H1 (cell line): ENCODE measurements around the gene SMIM24. TPM values are rescaled to one million over a fixed set of nuclear protein-coding genes. Genes with fewer than 3 reads are reported as not detected.

ENCODE experiments used
- ASH2L ChIP-seq: fragments of 200-600, 300-600 bp; sonication (generic); IDR thresholded peaks from one replicate; pipeline ENCODE4 v1.7.1; 2017; ENCODE audit warnings: low read length
- EGR1 ChIP-seq: IDR thresholded peaks from 2 replicates; pipeline ENCODE4 v1.6.1; 2011; ENCODE audit warnings: low read depth, low read length, borderline replicate concordance
- HDAC2 ChIP-seq, 2 experiments: fragments of 300-600 bp in 1 of 2; sonication (generic) in 1 of 2; IDR thresholded peaks; 2 replicates each; pipeline ENCODE4 v1.6.1; 2011 to 2012; ENCODE audit warnings: low read depth in 2 of 2, low read length in 2 of 2, mild to moderate bottlenecking in 2 of 2, moderate library complexity in 2 of 2, borderline replicate concordance in 1 of 2, inconsistent platforms in 1 of 2
- HDAC6 ChIP-seq: IDR thresholded peaks from one replicate; pipeline ENCODE4 v1.7.1; 2012; ENCODE audit warnings: low read depth, mild to moderate bottlenecking, inconsistent platforms, low read length, moderate library complexity
- JUN ChIP-seq: IDR thresholded peaks from 2 replicates; pipeline ENCODE4 v1.6.1; 2011; ENCODE audit warnings: low read depth, mild to moderate bottlenecking, improper control_type of control experiment, low read length
- JUND ChIP-seq: IDR thresholded peaks from 2 replicates; pipeline ENCODE4 v1.6.1; 2011; ENCODE audit warnings: mild to moderate bottlenecking, improper control_type of control experiment, low read length
- KDM4A ChIP-seq: IDR thresholded peaks from one replicate; pipeline ENCODE4 v1.7.1; 2012; ENCODE audit warnings: low read depth, mild to moderate bottlenecking, moderate library complexity, low read length, inconsistent platforms; ENCODE audit not compliant: severe bottlenecking
- POLR2AphosphoS5 ChIP-seq: IDR thresholded peaks from 2 replicates; pipeline ENCODE4 v1.6.1; 2011; ENCODE audit warnings: low read depth, low read length
- SAP30 ChIP-seq: fragments of 300-600 bp; sonication (generic); IDR thresholded peaks from 2 replicates; pipeline ENCODE4 v1.7.1; 2012; ENCODE audit warnings: low read length, moderate library complexity, mild to moderate bottlenecking, inconsistent platforms; ENCODE audit not compliant: insufficient read depth, insufficient replicate concordance
- SRF ChIP-seq: IDR thresholded peaks from 2 replicates; pipeline ENCODE4 v1.6.1; 2011; ENCODE audit warnings: mild to moderate bottlenecking, low read depth, low read length, moderate library complexity
- TEAD4 ChIP-seq: IDR thresholded peaks from 2 replicates; pipeline ENCODE4 v1.6.1; 2012; ENCODE audit warnings: low read depth, low read length, inconsistent platforms, mixed read lengths
- polyA plus RNA-seq, 7 experiments: library from polyadenylated mRNA; depleted of rRNA in 3 of 7; stranded (reverse) in 5 of 7; unstranded in 2 of 7; fragments of >200 nt in 5 of 7; fragments of 200-250 nt in 2 of 7; gene quantifications; 1 replicate in 5 of 7; 2 replicates in 1 of 7; 4 replicates in 1 of 7; pipeline versions ENCODE4 v1.2.1 to v1.2.3, GENCODE V29; 2011 to 2013; ENCODE audit warnings: missing spikeins in 2 of 7, mixed read lengths in 2 of 7
- total RNA-seq: library from RNA; stranded (reverse); fragmentation: NEBNext Ultra II Directional; extraction: Animal tissue kit (Norgen Biotek cat#: 25700); gene quantifications from 2 replicates; pipeline ENCODE4 v1.2.1, GENCODE V29; 2021
- TF ChIP-seq, protein P1 (sequence below): fragments of 300-600 bp; sonication (generic); IDR thresholded peaks from 2 replicates; pipeline ENCODE4 v1.7.1; 2012; ENCODE audit warnings: low read length, moderate library complexity, mild to moderate bottlenecking, inconsistent platforms; ENCODE audit not compliant: insufficient replicate concordance

Gene SMIM24
- total and polyA plus RNA-seq, 2 of the 8 experiments (the other 6 are each of a cell fraction or from before 2014, with no cell fraction given) = 3.8 to 4.5 TPM

DNA sequence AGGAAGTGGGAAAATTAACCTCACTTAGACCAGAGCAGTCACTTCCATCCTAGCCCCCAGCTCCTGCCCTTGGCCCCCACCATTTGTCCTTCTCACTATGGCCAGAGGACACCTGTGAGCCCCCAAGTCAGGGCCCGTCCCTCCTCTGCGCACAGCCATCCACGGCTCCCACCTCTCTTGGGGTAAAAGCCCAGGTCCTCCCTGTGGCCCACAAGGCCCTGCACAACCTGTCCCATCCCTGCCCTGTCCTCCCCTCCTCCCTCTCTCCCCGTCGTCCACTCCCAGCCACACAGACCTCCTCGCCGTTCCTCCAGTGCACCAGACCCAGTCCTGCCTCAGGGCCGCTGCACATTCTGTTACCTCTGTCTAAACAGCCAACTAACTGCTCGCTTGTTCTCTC, 53.9 kb downstream of the SMIM24 start (continued):
- TF ChIP-seq, protein P1, sequence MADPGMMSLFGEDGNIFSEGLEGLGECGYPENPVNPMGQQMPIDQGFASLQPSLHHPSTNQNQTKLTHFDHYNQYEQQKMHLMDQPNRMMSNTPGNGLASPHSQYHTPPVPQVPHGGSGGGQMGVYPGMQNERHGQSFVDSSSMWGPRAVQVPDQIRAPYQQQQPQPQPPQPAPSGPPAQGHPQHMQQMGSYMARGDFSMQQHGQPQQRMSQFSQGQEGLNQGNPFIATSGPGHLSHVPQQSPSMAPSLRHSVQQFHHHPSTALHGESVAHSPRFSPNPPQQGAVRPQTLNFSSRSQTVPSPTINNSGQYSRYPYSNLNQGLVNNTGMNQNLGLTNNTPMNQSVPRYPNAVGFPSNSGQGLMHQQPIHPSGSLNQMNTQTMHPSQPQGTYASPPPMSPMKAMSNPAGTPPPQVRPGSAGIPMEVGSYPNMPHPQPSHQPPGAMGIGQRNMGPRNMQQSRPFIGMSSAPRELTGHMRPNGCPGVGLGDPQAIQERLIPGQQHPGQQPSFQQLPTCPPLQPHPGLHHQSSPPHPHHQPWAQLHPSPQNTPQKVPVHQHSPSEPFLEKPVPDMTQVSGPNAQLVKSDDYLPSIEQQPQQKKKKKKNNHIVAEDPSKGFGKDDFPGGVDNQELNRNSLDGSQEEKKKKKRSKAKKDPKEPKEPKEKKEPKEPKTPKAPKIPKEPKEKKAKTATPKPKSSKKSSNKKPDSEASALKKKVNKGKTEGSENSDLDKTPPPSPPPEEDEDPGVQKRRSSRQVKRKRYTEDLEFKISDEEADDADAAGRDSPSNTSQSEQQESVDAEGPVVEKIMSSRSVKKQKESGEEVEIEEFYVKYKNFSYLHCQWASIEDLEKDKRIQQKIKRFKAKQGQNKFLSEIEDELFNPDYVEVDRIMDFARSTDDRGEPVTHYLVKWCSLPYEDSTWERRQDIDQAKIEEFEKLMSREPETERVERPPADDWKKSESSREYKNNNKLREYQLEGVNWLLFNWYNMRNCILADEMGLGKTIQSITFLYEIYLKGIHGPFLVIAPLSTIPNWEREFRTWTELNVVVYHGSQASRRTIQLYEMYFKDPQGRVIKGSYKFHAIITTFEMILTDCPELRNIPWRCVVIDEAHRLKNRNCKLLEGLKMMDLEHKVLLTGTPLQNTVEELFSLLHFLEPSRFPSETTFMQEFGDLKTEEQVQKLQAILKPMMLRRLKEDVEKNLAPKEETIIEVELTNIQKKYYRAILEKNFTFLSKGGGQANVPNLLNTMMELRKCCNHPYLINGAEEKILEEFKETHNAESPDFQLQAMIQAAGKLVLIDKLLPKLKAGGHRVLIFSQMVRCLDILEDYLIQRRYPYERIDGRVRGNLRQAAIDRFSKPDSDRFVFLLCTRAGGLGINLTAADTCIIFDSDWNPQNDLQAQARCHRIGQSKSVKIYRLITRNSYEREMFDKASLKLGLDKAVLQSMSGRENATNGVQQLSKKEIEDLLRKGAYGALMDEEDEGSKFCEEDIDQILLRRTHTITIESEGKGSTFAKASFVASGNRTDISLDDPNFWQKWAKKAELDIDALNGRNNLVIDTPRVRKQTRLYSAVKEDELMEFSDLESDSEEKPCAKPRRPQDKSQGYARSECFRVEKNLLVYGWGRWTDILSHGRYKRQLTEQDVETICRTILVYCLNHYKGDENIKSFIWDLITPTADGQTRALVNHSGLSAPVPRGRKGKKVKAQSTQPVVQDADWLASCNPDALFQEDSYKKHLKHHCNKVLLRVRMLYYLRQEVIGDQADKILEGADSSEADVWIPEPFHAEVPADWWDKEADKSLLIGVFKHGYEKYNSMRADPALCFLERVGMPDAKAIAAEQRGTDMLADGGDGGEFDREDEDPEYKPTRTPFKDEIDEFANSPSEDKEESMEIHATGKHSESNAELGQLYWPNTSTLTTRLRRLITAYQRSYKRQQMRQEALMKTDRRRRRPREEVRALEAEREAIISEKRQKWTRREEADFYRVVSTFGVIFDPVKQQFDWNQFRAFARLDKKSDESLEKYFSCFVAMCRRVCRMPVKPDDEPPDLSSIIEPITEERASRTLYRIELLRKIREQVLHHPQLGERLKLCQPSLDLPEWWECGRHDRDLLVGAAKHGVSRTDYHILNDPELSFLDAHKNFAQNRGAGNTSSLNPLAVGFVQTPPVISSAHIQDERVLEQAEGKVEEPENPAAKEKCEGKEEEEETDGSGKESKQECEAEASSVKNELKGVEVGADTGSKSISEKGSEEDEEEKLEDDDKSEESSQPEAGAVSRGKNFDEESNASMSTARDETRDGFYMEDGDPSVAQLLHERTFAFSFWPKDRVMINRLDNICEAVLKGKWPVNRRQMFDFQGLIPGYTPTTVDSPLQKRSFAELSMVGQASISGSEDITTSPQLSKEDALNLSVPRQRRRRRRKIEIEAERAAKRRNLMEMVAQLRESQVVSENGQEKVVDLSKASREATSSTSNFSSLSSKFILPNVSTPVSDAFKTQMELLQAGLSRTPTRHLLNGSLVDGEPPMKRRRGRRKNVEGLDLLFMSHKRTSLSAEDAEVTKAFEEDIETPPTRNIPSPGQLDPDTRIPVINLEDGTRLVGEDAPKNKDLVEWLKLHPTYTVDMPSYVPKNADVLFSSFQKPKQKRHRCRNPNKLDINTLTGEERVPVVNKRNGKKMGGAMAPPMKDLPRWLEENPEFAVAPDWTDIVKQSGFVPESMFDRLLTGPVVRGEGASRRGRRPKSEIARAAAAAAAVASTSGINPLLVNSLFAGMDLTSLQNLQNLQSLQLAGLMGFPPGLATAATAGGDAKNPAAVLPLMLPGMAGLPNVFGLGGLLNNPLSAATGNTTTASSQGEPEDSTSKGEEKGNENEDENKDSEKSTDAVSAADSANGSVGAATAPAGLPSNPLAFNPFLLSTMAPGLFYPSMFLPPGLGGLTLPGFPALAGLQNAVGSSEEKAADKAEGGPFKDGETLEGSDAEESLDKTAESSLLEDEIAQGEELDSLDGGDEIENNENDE = no peak
- TF ChIP-seq EGR1 = no peak
- no peak for TF ChIP-seq JUND
- no peak for TF ChIP-seq ASH2L
- no peak for TF ChIP-seq JUN
- TF ChIP-seq SAP30 = no peak
- TF ChIP-seq HDAC2 (IDR thresholded peaks at IDR 0.05; ENCODE audit: borderline replicate concordance in 1 of 2, low read depth in 2 of 2, low read length in 2 of 2) = no peak
- TF ChIP-seq POLR2AphosphoS5 = no peak
- no peak for TF ChIP-seq TEAD4
- no peak for TF ChIP-seq SRF
- no peak for TF ChIP-seq KDM4A
- TF ChIP-seq HDAC6 = no peak
